Right cardiac atrium (tissue), 5 donors: ENCODE measurements around the gene PSKH1. TPM values are rescaled to one million over a fixed set of nuclear protein-coding genes. Genes with fewer than 3 reads are reported as not detected.
A peak's percentile ranks its signal among the peaks of the same experiment; 100 is the strongest.

ENCODE experiments used
- ATAC-seq, 2 donors: fragments of 200-7000 bp; cut with Tn5 transposase; one replicate each; pipeline versions ENCODE4 v1.8.0 to v1.9.1; 2020; ENCODE audit warnings: moderate library complexity in 2 of 2, mild to moderate bottlenecking in 1 of 2
- DNase-seq, 3 donors: peaks; one replicate each; pipeline ENCODE4 v3.0.0-alpha.2; 2020
- H3K27ac ChIP-seq: one replicate; pipeline ENCODE4 v1.5.1; 2013; ENCODE audit warnings: mild to moderate bottlenecking, low read length, control low read depth, moderate library complexity
- H3K27me3 ChIP-seq: one replicate; pipeline ENCODE4 v1.6.1; 2013; ENCODE audit not compliant: control insufficient read depth, insufficient read depth
- H3K4me1 ChIP-seq: one replicate; pipeline ENCODE4 v1.6.1; 2013; ENCODE audit warnings: low read length; ENCODE audit not compliant: control insufficient read depth, insufficient read depth
- H3K4me3 ChIP-seq: one replicate; pipeline ENCODE4 v1.5.1; 2013; ENCODE audit warnings: low read length, control low read depth
- H3K9me3 ChIP-seq: one replicate; pipeline ENCODE4 v1.6.1; 2013; ENCODE audit warnings: low read length; ENCODE audit not compliant: control insufficient read depth
- WGBS: extraction: QIAGEN DNeasy Blood & Tissue Kit; methylation state at CpG from one replicate; pipeline ENCODE4 v1.1.7; 2013; 5-methylcytosine and 5-hydroxymethylcytosine counted together
- intact Hi-C, 4 donors: fragments of 100-400 bp; cut with DNase I; formaldehyde crosslinking; loops; one replicate each; pipeline versions ENCODE4 v1.11.0 to v1.14.0; 2022 to 2023
- polyA plus RNA-seq: library from polyadenylated mRNA; stranded (reverse); fragments of 200-250 nt; gene quantifications from one replicate; pipeline ENCODE4 v1.2.3, GENCODE V29; 2013
- total RNA-seq, 4 donors: library from RNA; stranded (reverse); fragmentation: NEBNext Ultra II Directional; extraction: Animal tissue kit (Norgen Biotek cat#: 25700); gene quantifications; one replicate each; pipeline ENCODE4 v1.2.1, GENCODE V29; 2021
- donor health status: healthy with polysubstance abuse.
- donor health status: DM: no; HTN: yes; CAD: no.
- donor health status: DM: no; HTN: no; CAD: no.
- donor health status: DM: no; HTN: yes; CAD: no; lungs with severe emphysema.
- donor health status: DM: yes; HTN: yes; CAD: no.

Gene PSKH1
- total and polyA plus RNA-seq, 5 donors, result 23.8 to 31.1 (median 26.8) TPM

GRCh38 chr16:67927131-67927941 lies 34.3 kb downstream of the PSKH1 start:
- no peak for DNase-seq
- H3K4me1 ChIP-seq, result peaks cover 8% of the 10 kb centered on the region
- no peak for ATAC-seq
- H3K27ac ChIP-seq, result no peak overlapping the region
- no peak overlapping the region for H3K4me3 ChIP-seq
- 91% methylated on average over 22 of the region's 22 CpGs for WGBS
- intact Hi-C loops, result loop anchor here in 3 of 4 donors (5.0 kb wide), 3 partner anchors 45 to 110 kb away; partner anchors contain the start of gene NRN1L (in 2 of the 3)
- no peaks in the 10 kb centered on the region for H3K27me3 ChIP-seq
- no peaks in the 10 kb centered on the region for H3K9me3 ChIP-seq

- H3K9me3 ChIP-seq, result no peaks in the 10 kb centered on the region
- 77% methylated on average over 7 of the region's 7 CpGs for WGBS
Measured at GRCh38 chr16:67928147-67928546, 35.1 kb downstream of the PSKH1 start.

GRCh38 chr16:67928561-67929364 lies 35.7 kb downstream of the PSKH1 start:
- Histone ChIP-seq H3K4me3 (no peak overlapping the region), H3K9me3 (no peaks in the 10 kb centered on the region), H3K27me3 (no peaks in the 10 kb centered on the region), H3K27ac (no peak overlapping the region), H3K4me1 (peaks cover 3% of the 10 kb centered on the region)
- 48% methylated on average over 16 of the region's 16 CpGs for WGBS
- ATAC-seq (peak; percentile 59 to 62), DNase-seq (peak; percentile 69 to 88 (median 88))
- intact Hi-C loops, result loop anchor here (2.0 to 5.0 kb wide), 4 partner anchors 46 to 111 kb away; partner anchors contain the start of gene NRN1L (in 2 of the 4)

More at GRCh38 chr16:67928147-67928546, 35.1 kb downstream of the PSKH1 start:
- Histone ChIP-seq H3K27ac (no peak overlapping the region), H3K4me3 (no peak overlapping the region), H3K4me1 (peaks cover 8% of the 10 kb centered on the region), H3K27me3 (no peaks in the 10 kb centered on the region)
- intact Hi-C loops, result loop anchor here (2.0 to 5.0 kb wide), 4 partner anchors 45 to 111 kb away; partner anchors contain the start of gene NRN1L (in 2 of the 4)
- DNase-seq (no peak), ATAC-seq (no peak)

DNA sequence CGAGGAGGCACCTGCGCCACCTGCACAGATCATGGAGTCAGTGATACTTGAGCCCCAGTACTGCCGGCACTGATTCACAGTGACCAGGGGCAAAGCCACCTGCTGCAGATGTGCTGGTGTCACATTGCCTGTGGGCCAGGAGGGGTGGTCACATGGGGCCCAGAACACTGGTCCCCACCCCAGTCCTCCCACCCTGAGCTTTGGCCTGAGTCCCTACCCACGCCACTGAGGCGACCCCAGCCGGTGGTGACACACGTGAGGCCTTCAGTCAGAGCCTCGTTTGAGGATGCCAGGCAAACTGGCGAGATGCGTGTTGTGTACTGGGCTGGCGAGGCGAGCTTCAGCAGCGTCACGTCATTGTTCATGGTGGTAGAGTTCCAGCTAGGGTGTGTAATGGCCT lies 37.1 kb downstream of the PSKH1 start:
- Histone ChIP-seq H3K9me3 (no peaks in the 10 kb centered on the region), H3K27me3 (no peaks in the 10 kb centered on the region), H3K4me3 (no peak overlapping the region), H3K27ac (no peak overlapping the region), H3K4me1 (peaks cover 2% of the 10 kb centered on the region)
- WGBS, result 89% methylated on average over 14 of the region's 14 CpGs
- ATAC-seq (no peak), DNase-seq (peak in 1 of 3 donors; percentile 58)
- intact Hi-C loops, result no loop called here

- no peaks in the 10 kb centered on the region for H3K27me3 ChIP-seq
- peak in 1 of 3 donors; percentile 58 for DNase-seq
- no peak for ATAC-seq
- WGBS, result 91% methylated on average over 17 of the region's 17 CpGs
- H3K4me1 ChIP-seq, result no peaks in the 10 kb centered on the region
- intact Hi-C loops, result no loop called here
- H3K9me3 ChIP-seq, result no peaks in the 10 kb centered on the region
- H3K27ac ChIP-seq, result no peak overlapping the region
- H3K4me3 ChIP-seq, result no peak overlapping the region
Measured at GRCh38 chr16:67930678-67931211, 37.7 kb downstream of the PSKH1 start.

DNA sequence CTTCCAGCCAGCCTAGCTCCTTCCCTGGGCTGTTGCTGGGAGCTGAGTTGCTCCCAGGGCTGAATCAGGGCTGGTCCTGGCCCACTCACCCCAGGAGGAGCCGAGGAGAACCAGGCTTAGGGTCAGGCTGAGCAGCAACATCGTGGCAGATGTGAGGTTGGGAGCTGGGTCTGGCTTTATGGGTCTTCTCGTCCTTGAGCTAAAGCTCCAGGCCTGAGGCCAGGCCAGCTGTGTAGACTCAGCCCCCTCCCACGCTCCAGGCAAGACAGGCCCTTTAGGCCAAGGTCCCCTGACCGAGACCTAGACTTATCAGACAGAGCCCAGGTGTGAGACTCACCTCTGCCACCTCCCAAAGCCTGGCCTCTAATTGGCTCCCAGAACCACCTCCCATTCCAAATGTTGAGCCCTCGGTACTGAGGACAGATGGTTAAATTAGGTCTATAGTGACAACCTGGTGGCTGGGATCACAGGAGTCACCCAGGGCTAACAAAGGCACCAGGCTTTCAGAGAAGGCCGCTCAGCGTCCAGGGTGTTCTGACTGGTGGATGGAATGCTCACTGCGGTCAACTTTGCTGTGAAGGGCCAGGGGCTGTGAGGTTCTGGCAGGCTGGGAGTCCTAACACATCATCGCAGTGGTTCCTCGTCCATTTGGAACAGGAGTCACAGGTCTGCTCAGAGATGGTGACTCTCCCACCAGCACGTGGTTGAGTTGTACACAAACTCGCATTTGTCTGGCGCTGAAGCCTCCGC lies 38.8 kb downstream of the PSKH1 start, which contains the start of gene CTRL:
TSS of gene CTRL (minus strand) at position 151 of the 750 bp plus-strand sequence. CDS start at position 141, 10 bp downstream.
- Histone ChIP-seq H3K4me1 (peaks cover 1% of the 10 kb centered on the region), H3K4me3 (no peak within 1 kb of the TSS), H3K27ac (no peak within 1 kb of the TSS), H3K27me3 (no peaks in the 10 kb centered on the region), H3K9me3 (no peaks in the 10 kb centered on the region)
- intact Hi-C loops, result no loop called here
- ATAC-seq, result no peak
- DNase-seq, result no peak
- WGBS, result 83% methylated on average over 15 of the region's 15 CpGs

DNA sequence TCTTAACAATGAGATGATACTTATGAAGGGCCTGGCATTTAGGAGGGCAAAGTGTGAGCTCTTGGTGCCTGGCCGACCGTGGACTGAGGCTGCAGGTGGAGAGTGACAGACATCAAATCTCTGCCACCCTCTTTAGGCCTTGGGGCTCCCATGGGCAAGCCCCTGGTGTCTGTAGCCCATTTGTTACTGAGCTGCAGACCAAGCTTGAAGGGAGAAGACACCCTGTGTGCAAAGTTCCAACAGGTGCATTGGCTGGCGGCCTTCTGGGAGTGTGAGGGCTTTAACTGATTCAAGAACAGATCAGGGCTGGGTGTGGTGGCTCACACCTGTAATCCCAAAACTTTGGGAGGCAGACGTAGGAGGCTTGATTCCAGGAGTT lies 39.4 kb downstream of the PSKH1 start:
- ATAC-seq, result no peak
- Histone ChIP-seq H3K9me3 (no peaks in the 10 kb centered on the region), H3K27me3 (no peaks in the 10 kb centered on the region), H3K4me3 (no peak overlapping the region), H3K27ac (no peak overlapping the region), H3K4me1 (peaks cover 4% of the 10 kb centered on the region)
- peak in 1 of 3 donors; percentile 44 for DNase-seq
- WGBS, result 94% methylated on average over 4 of the region's 4 CpGs
- intact Hi-C loops, result no loop called here

DNA sequence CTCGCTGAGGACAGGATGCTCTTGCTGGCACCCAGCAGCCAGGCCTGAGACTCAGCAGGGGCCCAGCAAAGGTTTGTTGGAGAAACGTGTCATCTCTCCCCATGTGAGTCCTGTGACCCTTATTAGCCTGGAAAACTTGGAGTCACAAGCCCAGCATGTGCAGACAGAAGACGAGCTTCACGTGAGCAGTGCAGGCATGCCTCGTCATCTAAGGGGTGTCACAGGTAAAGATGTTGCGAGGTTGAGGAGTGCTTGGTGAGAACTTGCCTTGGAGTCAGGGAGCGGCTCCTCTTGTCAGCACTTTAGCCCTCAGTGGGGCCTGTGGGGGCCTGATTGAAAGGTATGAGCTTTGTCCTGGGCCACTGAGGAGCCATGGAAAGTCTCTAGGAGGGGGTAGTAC lies 40.8 kb downstream of the PSKH1 start:
- Histone ChIP-seq H3K4me3 (no peak overlapping the region), H3K4me1 (peaks cover 4% of the 10 kb centered on the region), H3K27ac (no peak overlapping the region), H3K9me3 (no peaks in the 10 kb centered on the region), H3K27me3 (no peaks in the 10 kb centered on the region)
- 78% methylated on average over 7 of the region's 7 CpGs for WGBS
- intact Hi-C loops, result no loop called here
- DNase-seq (peak in 1 of 3 donors; percentile 42), ATAC-seq (no peak)

- DNase-seq (peak in 2 of 3 donors; percentile 22 to 67), ATAC-seq (peak in 1 of 2 donors; percentile 0)
- intact Hi-C loops, result no loop called here
- H3K27me3 ChIP-seq, result no peaks in the 10 kb centered on the region
- H3K27ac ChIP-seq, result no peak overlapping the region
- 46% methylated on average over 13 of the region's 13 CpGs for WGBS
- H3K4me1 ChIP-seq, result peaks cover 4% of the 10 kb centered on the region
- peak overlapping the region; percentile 43 for H3K4me3 ChIP-seq
- no peaks in the 10 kb centered on the region for H3K9me3 ChIP-seq
Measured at GRCh38 chr16:67934306-67935100, 41.4 kb downstream of the PSKH1 start.

GRCh38 chr16:67935101-67935401 lies 42.0 kb downstream of the PSKH1 start:
- WGBS, result 30% methylated on average over 13 of the region's 13 CpGs
- intact Hi-C loops, result no loop called here
- ATAC-seq (peak; percentile 0 to 5), DNase-seq (no peak)
- H3K27me3 ChIP-seq, result no peaks in the 10 kb centered on the region
- H3K4me1 ChIP-seq, result peaks cover 4% of the 10 kb centered on the region
- no peaks in the 10 kb centered on the region for H3K9me3 ChIP-seq
- peak overlapping the region; percentile 14 for H3K27ac ChIP-seq
- peak overlapping the region; percentile 43 for H3K4me3 ChIP-seq
